ENCODE results near the gene TRIM26.

TRIM26 gene

GRCh38 chr6:30196376-30196775, 16.8 kb downstream of the TRIM26 start:
- Histone ChIP-seq H3K27me3 (ENCODE audit: control insufficient read depth, insufficient read depth, low read length, poor library complexity, severe bottlenecking) (no peaks in the 10 kb centered on the region), H3K9me3 (ENCODE audit: control insufficient read depth, low read length) (no peaks in the 10 kb centered on the region), H3K36me3 (ENCODE audit: control insufficient read depth, insufficient read depth, low read length) (peaks cover 14% of the 10 kb centered on the region), H3K4me1 (ENCODE audit: control insufficient read depth, insufficient read depth, low read length) (no peaks in the 10 kb centered on the region), H3K4me3 (ENCODE audit: insufficient read depth, low read depth, low read length) (no peak overlapping the region), H3K27ac (ENCODE audit: insufficient read depth, low read depth, low read length, poor library complexity, severe bottlenecking) (no peak overlapping the region)
- 96 to 97% methylated on average over 12 of the region's 12 CpGs for WGBS, 2 experiments

- H3K9me3 ChIP-seq (ENCODE audit: control insufficient read depth, low read length), result no peaks in the 10 kb centered on the region
- no peak overlapping the region for H3K4me3 ChIP-seq (ENCODE audit: insufficient read depth, low read depth, low read length)
- H3K36me3 ChIP-seq (ENCODE audit: control insufficient read depth, insufficient read depth, low read length), result peaks cover 14% of the 10 kb centered on the region
- WGBS, 2 experiments, result 83 to 89% methylated on average over 1 of the region's 1 CpG
- no peak overlapping the region for H3K27ac ChIP-seq (ENCODE audit: insufficient read depth, low read depth, low read length, poor library complexity, severe bottlenecking)
- no peaks in the 10 kb centered on the region for H3K27me3 ChIP-seq (ENCODE audit: control insufficient read depth, insufficient read depth, low read length, poor library complexity, severe bottlenecking)
- H3K4me1 ChIP-seq (ENCODE audit: control insufficient read depth, insufficient read depth, low read length), result no peaks in the 10 kb centered on the region
Measured at GRCh38 chr6:30195951-30196350, 17.3 kb downstream of the TRIM26 start.

GRCh38 chr6:30194797-30195690, 18.2 kb downstream of the TRIM26 start:
- WGBS, 2 experiments, result 83 to 87% methylated on average over 8 of the region's 8 CpGs

GRCh38 chr6:30192076-30192475, 21.1 kb downstream of the TRIM26 start:
- WGBS, 2 experiments, result 94% methylated on average over 7 of the region's 7 CpGs
- no peaks in the 10 kb centered on the region for H3K4me1 ChIP-seq (ENCODE audit: control insufficient read depth, insufficient read depth, low read length)
- no peak overlapping the region for H3K27ac ChIP-seq (ENCODE audit: insufficient read depth, low read depth, low read length, poor library complexity, severe bottlenecking)
- no peaks in the 10 kb centered on the region for H3K9me3 ChIP-seq (ENCODE audit: control insufficient read depth, low read length)
- no peak overlapping the region for H3K4me3 ChIP-seq (ENCODE audit: insufficient read depth, low read depth, low read length)
- H3K36me3 ChIP-seq (ENCODE audit: control insufficient read depth, insufficient read depth, low read length), result peaks cover 20% of the 10 kb centered on the region
- H3K27me3 ChIP-seq (ENCODE audit: control insufficient read depth, insufficient read depth, low read length, poor library complexity, severe bottlenecking), result no peaks in the 10 kb centered on the region

More at GRCh38 chr6:30194797-30195690, 18.2 kb downstream of the TRIM26 start:
- peaks cover 14% of the 10 kb centered on the region for H3K36me3 ChIP-seq (ENCODE audit: control insufficient read depth, insufficient read depth, low read length)
- H3K27ac ChIP-seq (ENCODE audit: insufficient read depth, low read depth, low read length, poor library complexity, severe bottlenecking), result no peak overlapping the region
- no peak overlapping the region for H3K4me3 ChIP-seq (ENCODE audit: insufficient read depth, low read depth, low read length)
- no peaks in the 10 kb centered on the region for H3K9me3 ChIP-seq (ENCODE audit: control insufficient read depth, low read length)
- no peaks in the 10 kb centered on the region for H3K27me3 ChIP-seq (ENCODE audit: control insufficient read depth, insufficient read depth, low read length, poor library complexity, severe bottlenecking)
- no peaks in the 10 kb centered on the region for H3K4me1 ChIP-seq (ENCODE audit: control insufficient read depth, insufficient read depth, low read length)

- no peak overlapping the region for H3K27ac ChIP-seq (ENCODE audit: insufficient read depth, low read depth, low read length, poor library complexity, severe bottlenecking)
- no peaks in the 10 kb centered on the region for H3K9me3 ChIP-seq (ENCODE audit: control insufficient read depth, low read length)
- peaks cover 11% of the 10 kb centered on the region for H3K36me3 ChIP-seq (ENCODE audit: control insufficient read depth, insufficient read depth, low read length)
- H3K4me1 ChIP-seq (ENCODE audit: control insufficient read depth, insufficient read depth, low read length), result no peaks in the 10 kb centered on the region
- WGBS, 2 experiments, result 95 to 96% methylated on average over 5 of the region's 5 CpGs
- H3K4me3 ChIP-seq (ENCODE audit: insufficient read depth, low read depth, low read length), result no peak overlapping the region
- no peaks in the 10 kb centered on the region for H3K27me3 ChIP-seq (ENCODE audit: control insufficient read depth, insufficient read depth, low read length, poor library complexity, severe bottlenecking)
Measured at GRCh38 chr6:30188541-30188940, 24.7 kb downstream of the TRIM26 start.

- Histone ChIP-seq H3K4me3 (ENCODE audit: insufficient read depth, low read depth, low read length) (no peak overlapping the region), H3K27ac (ENCODE audit: insufficient read depth, low read depth, low read length, poor library complexity, severe bottlenecking) (no peak overlapping the region), H3K4me1 (ENCODE audit: control insufficient read depth, insufficient read depth, low read length) (no peaks in the 10 kb centered on the region), H3K9me3 (ENCODE audit: control insufficient read depth, low read length) (no peaks in the 10 kb centered on the region), H3K27me3 (ENCODE audit: control insufficient read depth, insufficient read depth, low read length, poor library complexity, severe bottlenecking) (no peaks in the 10 kb centered on the region), H3K36me3 (ENCODE audit: control insufficient read depth, insufficient read depth, low read length) (peaks cover 11% of the 10 kb centered on the region)
- 93 to 95% methylated on average over 20 of the region's 20 CpGs for WGBS, 2 experiments
Measured at GRCh38 chr6:30185846-30186484, 27.2 kb downstream of the TRIM26 start.

GRCh38 chr6:30184417-30185031, 28.7 kb downstream of the TRIM26 start:
- Histone ChIP-seq H3K4me1 (ENCODE audit: control insufficient read depth, insufficient read depth, low read length) (no peaks in the 10 kb centered on the region), H3K36me3 (ENCODE audit: control insufficient read depth, insufficient read depth, low read length) (peaks cover 11% of the 10 kb centered on the region), H3K4me3 (ENCODE audit: insufficient read depth, low read depth, low read length) (no peak overlapping the region), H3K27ac (ENCODE audit: insufficient read depth, low read depth, low read length, poor library complexity, severe bottlenecking) (no peak overlapping the region), H3K27me3 (ENCODE audit: control insufficient read depth, insufficient read depth, low read length, poor library complexity, severe bottlenecking) (no peaks in the 10 kb centered on the region), H3K9me3 (ENCODE audit: control insufficient read depth, low read length) (no peaks in the 10 kb centered on the region)
- WGBS, 2 experiments, result 93% methylated on average over 5 of the region's 5 CpGs

GRCh38 chr6:30180145-30180544, 33.1 kb downstream of the TRIM26 start:
- Histone ChIP-seq H3K36me3 (ENCODE audit: control insufficient read depth, insufficient read depth, low read length) (no peaks in the 10 kb centered on the region), H3K4me3 (ENCODE audit: insufficient read depth, low read depth, low read length) (no peak overlapping the region), H3K27me3 (ENCODE audit: control insufficient read depth, insufficient read depth, low read length, poor library complexity, severe bottlenecking) (peaks cover 2% of the 10 kb centered on the region), H3K9me3 (ENCODE audit: control insufficient read depth, low read length) (no peaks in the 10 kb centered on the region), H3K4me1 (ENCODE audit: control insufficient read depth, insufficient read depth, low read length) (no peaks in the 10 kb centered on the region), H3K27ac (ENCODE audit: insufficient read depth, low read depth, low read length, poor library complexity, severe bottlenecking) (no peak overlapping the region)
- 90% methylated on average over 1 of the region's 1 CpG; no CpG with 5 or more reads in 1 of the 2 experiments for WGBS, 2 experiments

- WGBS, 2 experiments, result 97 to 100% methylated on average over 1 of the region's 1 CpG
- H3K4me3 ChIP-seq (ENCODE audit: insufficient read depth, low read depth, low read length), result no peak overlapping the region
- peaks cover 7% of the 10 kb centered on the region for H3K27me3 ChIP-seq (ENCODE audit: control insufficient read depth, insufficient read depth, low read length, poor library complexity, severe bottlenecking)
- no peaks in the 10 kb centered on the region for H3K4me1 ChIP-seq (ENCODE audit: control insufficient read depth, insufficient read depth, low read length)
- H3K36me3 ChIP-seq (ENCODE audit: control insufficient read depth, insufficient read depth, low read length), result no peaks in the 10 kb centered on the region
- H3K9me3 ChIP-seq (ENCODE audit: control insufficient read depth, low read length), result no peaks in the 10 kb centered on the region
- no peak overlapping the region for H3K27ac ChIP-seq (ENCODE audit: insufficient read depth, low read depth, low read length, poor library complexity, severe bottlenecking)
Measured at GRCh38 chr6:30178837-30179236, 34.4 kb downstream of the TRIM26 start.

- Histone ChIP-seq H3K27ac (ENCODE audit: insufficient read depth, low read depth, low read length, poor library complexity, severe bottlenecking) (no peak overlapping the region), H3K4me1 (ENCODE audit: control insufficient read depth, insufficient read depth, low read length) (no peaks in the 10 kb centered on the region), H3K36me3 (ENCODE audit: control insufficient read depth, insufficient read depth, low read length) (no peaks in the 10 kb centered on the region), H3K4me3 (ENCODE audit: insufficient read depth, low read depth, low read length) (no peak overlapping the region), H3K9me3 (ENCODE audit: control insufficient read depth, low read length) (no peaks in the 10 kb centered on the region), H3K27me3 (ENCODE audit: control insufficient read depth, insufficient read depth, low read length, poor library complexity, severe bottlenecking) (peaks cover 38% of the 10 kb centered on the region)
- WGBS, 2 experiments, result no CpG with 5 or more reads among the region's 2 CpGs
Measured at GRCh38 chr6:30175765-30176164, 37.4 kb downstream of the TRIM26 start.
